A673 (cell line): ENCODE results near the gene STX8.

ENCODE experiments used
- EZH2 ChIP-seq: fragments of 200-600 bp; sonication (generic); IDR thresholded peaks from 2 replicates; pipeline ENCODE4 v1.6.1; 2017; ENCODE audit warnings: borderline replicate concordance, low read depth, mild to moderate bottlenecking, mixed read lengths, antibody characterized with exemption, low read length; ENCODE audit not compliant: poor library complexity, severe bottlenecking
- TF ChIP-seq, protein P1 (sequence below): fragments of 300-800, 200-600 bp; sonication (generic); conservative IDR thresholded peaks from 2 replicates; pipeline ENCODE4 v1.5.1; 2017; ENCODE audit warnings: low read depth, mild to moderate bottlenecking, antibody characterized with exemption, low read length, moderate library complexity, mixed read lengths

DNA sequence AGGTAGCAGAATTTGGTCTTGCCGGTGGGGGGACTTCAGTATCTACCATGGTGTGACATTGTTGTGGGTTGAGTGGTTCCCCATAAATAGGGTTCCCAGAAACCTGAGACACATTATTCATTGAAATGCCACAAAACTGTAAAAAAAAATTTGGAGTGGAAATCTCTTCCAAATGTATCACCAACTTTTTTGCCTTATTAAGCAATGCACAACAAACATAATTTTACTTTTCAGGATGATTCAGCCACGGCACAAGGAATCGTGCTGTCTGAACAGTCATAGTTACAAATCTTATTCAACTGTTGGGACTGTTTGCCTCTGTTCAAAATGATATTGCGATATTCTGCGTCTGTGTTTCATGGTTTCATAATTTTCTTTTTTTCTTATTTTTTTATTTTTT, 373.1 kb downstream of the STX8 start:
- TF ChIP-seq, protein P1, sequence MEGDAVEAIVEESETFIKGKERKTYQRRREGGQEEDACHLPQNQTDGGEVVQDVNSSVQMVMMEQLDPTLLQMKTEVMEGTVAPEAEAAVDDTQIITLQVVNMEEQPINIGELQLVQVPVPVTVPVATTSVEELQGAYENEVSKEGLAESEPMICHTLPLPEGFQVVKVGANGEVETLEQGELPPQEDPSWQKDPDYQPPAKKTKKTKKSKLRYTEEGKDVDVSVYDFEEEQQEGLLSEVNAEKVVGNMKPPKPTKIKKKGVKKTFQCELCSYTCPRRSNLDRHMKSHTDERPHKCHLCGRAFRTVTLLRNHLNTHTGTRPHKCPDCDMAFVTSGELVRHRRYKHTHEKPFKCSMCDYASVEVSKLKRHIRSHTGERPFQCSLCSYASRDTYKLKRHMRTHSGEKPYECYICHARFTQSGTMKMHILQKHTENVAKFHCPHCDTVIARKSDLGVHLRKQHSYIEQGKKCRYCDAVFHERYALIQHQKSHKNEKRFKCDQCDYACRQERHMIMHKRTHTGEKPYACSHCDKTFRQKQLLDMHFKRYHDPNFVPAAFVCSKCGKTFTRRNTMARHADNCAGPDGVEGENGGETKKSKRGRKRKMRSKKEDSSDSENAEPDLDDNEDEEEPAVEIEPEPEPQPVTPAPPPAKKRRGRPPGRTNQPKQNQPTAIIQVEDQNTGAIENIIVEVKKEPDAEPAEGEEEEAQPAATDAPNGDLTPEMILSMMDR, result no peak
- no peak for TF ChIP-seq EZH2
